HG03558 (cell line): ENCODE results near the gene SLC16A8.
"Not testable (repeated sequence)": the region's sequence is repeated elsewhere in the genome, so short reads cannot be mapped to it uniquely, and the experiment has no call there.

ENCODE experiments used
- ATAC-seq: cut with Tn5 transposase; IDR thresholded peaks from one replicate; pipeline ENCODE4 v1.9.1; 2021; ENCODE audit warnings: moderate number of reproducible peaks; ENCODE audit not compliant: unreplicated experiment; ENCODE audit errors: extremely low read depth

The SLC16A8 gene

GRCh38 chr22:38051261-38051660, 32.7 kb downstream of the SLC16A8 start:
- no peak for ATAC-seq

- ATAC-seq = no peak
Measured at GRCh38 chr22:38050720-38051119, 33.3 kb downstream of the SLC16A8 start.

- ATAC-seq = no peak
Measured at GRCh38 chr22:38049812-38050619, 34.0 kb downstream of the SLC16A8 start.

GRCh38 chr22:38046070-38046748, 37.8 kb downstream of the SLC16A8 start:
- no peak for ATAC-seq

- ATAC-seq = no peak
Measured at GRCh38 chr22:38043151-38044039, 40.6 kb downstream of the SLC16A8 start.

GRCh38 chr22:38042488-38042790, 41.5 kb downstream of the SLC16A8 start:
- ATAC-seq = no peak

GRCh38 chr22:38041760-38042487, 42.1 kb downstream of the SLC16A8 start:
- ATAC-seq = no peak

GRCh38 chr22:38040953-38041759, 42.8 kb downstream of the SLC16A8 start:
- ATAC-seq = no peak

GRCh38 chr22:38038890-38039812, 44.8 kb downstream of the SLC16A8 start:
- no peak for ATAC-seq

GRCh38 chr22:38038426-38038825, 45.6 kb downstream of the SLC16A8 start:
- ATAC-seq = no peak

- not testable (repeated sequence) for ATAC-seq
Measured at GRCh38 chr22:38037367-38038150, 46.4 kb downstream of the SLC16A8 start.

- ATAC-seq = no peak
Measured at GRCh38 chr22:38036392-38037062, 47.5 kb downstream of the SLC16A8 start.

GRCh38 chr22:38035530-38035885, 48.5 kb downstream of the SLC16A8 start:
- ATAC-seq = no peak

- no peak for ATAC-seq
Measured at GRCh38 chr22:38034884-38035529, 49.0 kb downstream of the SLC16A8 start.

GRCh38 chr22:38034278-38034882, 49.6 kb downstream of the SLC16A8 start:
- no peak for ATAC-seq

GRCh38 chr22:38033522-38034277, 50.3 kb downstream of the SLC16A8 start:
- ATAC-seq = no peak
